ENCODE data around the gene CD36.

Gene CD36

GRCh38 chr7:80637911-80638765, at the start of gene CD36:
CD36 (plus strand) TSS chr7:80638642; CDS start chr7:80646741, 8,099 bp downstream.
- no peaks in the 10 kb centered on the region for H3K36me3 ChIP-seq (ENCODE audit: insufficient read depth)
- no peak within 1 kb of the TSS for H3K4me2 ChIP-seq
- no peak within 1 kb of the TSS for H3K27ac ChIP-seq
- no peak within 1 kb of the TSS for H3K9ac ChIP-seq
- H3K4me3 ChIP-seq (IDR thresholded peaks at IDR 0.05; ENCODE audit: insufficient read depth, low read depth, low read length), result no peak within 1 kb of the TSS
- no peak within 1 kb of the TSS for H2AFZ ChIP-seq (ENCODE audit: low read depth)
- H3K4me1 ChIP-seq (ENCODE audit: low read depth, poor library complexity, severe bottlenecking), result no peaks in the 10 kb centered on the region
- H3K27me3 ChIP-seq (ENCODE audit: insufficient read depth, low read depth), result no peaks in the 10 kb centered on the region
- H4K20me1 ChIP-seq (ENCODE audit: insufficient read depth), result no peaks in the 10 kb centered on the region
- H3K79me2 ChIP-seq (ENCODE audit: insufficient read depth, low read depth), result no peaks in the 10 kb centered on the region
- no peak for TF ChIP-seq CTCF (conservative IDR thresholded peaks at IDR 0.05; ENCODE audit: low read depth, low read length)

- no peak overlapping the region for H2AFZ ChIP-seq (ENCODE audit: low read depth)
- no peak overlapping the region for H3K4me2 ChIP-seq
- no peaks in the 10 kb centered on the region for H3K79me2 ChIP-seq (ENCODE audit: insufficient read depth, low read depth)
- no peak for TF ChIP-seq CTCF (conservative IDR thresholded peaks at IDR 0.05; ENCODE audit: low read depth, low read length)
- no peaks in the 10 kb centered on the region for H3K36me3 ChIP-seq (ENCODE audit: insufficient read depth)
- no peak overlapping the region for H3K4me3 ChIP-seq (IDR thresholded peaks at IDR 0.05; ENCODE audit: insufficient read depth, low read depth, low read length)
- no peak overlapping the region for H3K27ac ChIP-seq
- H4K20me1 ChIP-seq (ENCODE audit: insufficient read depth), result no peaks in the 10 kb centered on the region
- H3K9ac ChIP-seq, result no peak overlapping the region
- H3K4me1 ChIP-seq (ENCODE audit: low read depth, poor library complexity, severe bottlenecking), result no peaks in the 10 kb centered on the region
- no peaks in the 10 kb centered on the region for H3K27me3 ChIP-seq (ENCODE audit: insufficient read depth, low read depth)
Observed at GRCh38 chr7:80589631-80590030, 48.8 kb upstream of the CD36 start.

DNA sequence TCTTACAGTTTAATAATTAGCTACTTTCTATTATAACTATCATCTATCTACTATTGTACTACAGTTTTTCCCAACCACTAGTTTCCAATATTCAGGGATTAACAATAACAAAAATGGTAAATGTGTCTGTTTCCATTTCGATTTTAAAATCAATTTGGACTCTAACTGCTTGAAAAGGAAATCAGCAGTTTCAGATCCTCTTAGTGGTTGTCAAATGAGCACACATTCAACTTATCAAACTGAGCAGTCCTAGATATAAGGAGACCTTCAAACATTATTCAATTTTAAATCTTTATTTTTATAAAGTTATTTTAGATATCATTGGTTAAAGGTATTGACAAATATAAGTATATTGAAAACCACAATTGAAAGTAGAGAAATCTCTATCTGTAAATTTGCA, 46.8 kb upstream of the CD36 start:
- Histone ChIP-seq H3K27me3 (ENCODE audit: insufficient read depth, low read depth) (no peaks in the 10 kb centered on the region), H3K36me3 (ENCODE audit: insufficient read depth) (no peaks in the 10 kb centered on the region), H3K4me3 (IDR thresholded peaks at IDR 0.05; ENCODE audit: insufficient read depth, low read depth, low read length) (no peak overlapping the region), H3K4me2 (no peak overlapping the region), H3K79me2 (ENCODE audit: insufficient read depth, low read depth) (no peaks in the 10 kb centered on the region), H2AFZ (ENCODE audit: low read depth) (no peak overlapping the region), H3K27ac (no peak overlapping the region), H3K9ac (no peak overlapping the region), H4K20me1 (ENCODE audit: insufficient read depth) (no peaks in the 10 kb centered on the region), H3K4me1 (ENCODE audit: low read depth, poor library complexity, severe bottlenecking) (no peaks in the 10 kb centered on the region)
- TF ChIP-seq CTCF (conservative IDR thresholded peaks at IDR 0.05; ENCODE audit: low read depth, low read length), result no peak

DNA sequence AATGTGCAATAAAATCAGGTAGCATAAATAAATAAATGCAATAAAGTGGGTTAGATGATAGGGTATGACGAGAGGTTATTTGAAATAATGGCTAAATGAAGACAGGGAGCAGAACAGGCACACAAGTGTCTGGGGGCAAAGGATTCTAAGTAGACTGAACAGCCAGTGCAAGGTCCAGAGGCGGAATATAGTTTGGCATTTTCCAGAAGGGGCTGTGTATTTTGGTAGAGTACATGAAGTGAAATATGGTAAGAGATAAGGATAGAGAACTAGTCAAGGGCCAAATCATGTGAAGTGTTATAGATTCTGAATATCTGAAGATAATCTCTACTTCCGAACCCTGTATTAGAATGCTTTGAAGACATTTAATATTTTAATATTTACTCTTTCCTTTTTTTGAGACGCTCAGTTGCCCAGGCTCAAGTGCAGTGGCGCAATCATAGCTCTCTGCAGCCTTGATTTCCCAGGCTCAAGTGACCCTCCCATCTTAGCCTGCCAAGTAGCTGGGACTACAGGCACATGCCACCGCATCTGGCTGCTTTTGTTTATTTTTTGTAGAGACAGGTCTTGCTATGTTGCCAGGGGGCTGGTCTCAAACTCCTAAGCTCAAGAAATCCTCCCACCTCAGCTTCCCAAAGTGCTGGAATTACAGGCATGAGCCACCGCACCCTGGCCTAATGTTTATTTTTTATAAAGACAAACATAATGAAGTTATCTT, 44.4 kb upstream of the CD36 start:
- Histone ChIP-seq H3K79me2 (ENCODE audit: insufficient read depth, low read depth) (no peaks in the 10 kb centered on the region), H3K9ac (no peak overlapping the region), H3K4me2 (no peak overlapping the region), H4K20me1 (ENCODE audit: insufficient read depth) (no peaks in the 10 kb centered on the region), H3K27me3 (ENCODE audit: insufficient read depth, low read depth) (no peaks in the 10 kb centered on the region), H3K4me3 (IDR thresholded peaks at IDR 0.05; ENCODE audit: insufficient read depth, low read depth, low read length) (no peak overlapping the region), H3K4me1 (ENCODE audit: low read depth, poor library complexity, severe bottlenecking) (no peaks in the 10 kb centered on the region), H3K27ac (no peak overlapping the region), H3K36me3 (ENCODE audit: insufficient read depth) (no peaks in the 10 kb centered on the region), H2AFZ (ENCODE audit: low read depth) (no peak overlapping the region)
- TF ChIP-seq CTCF (conservative IDR thresholded peaks at IDR 0.05; ENCODE audit: low read depth, low read length), result no peak

Measured in KMS-11 (cell line).